ENCODE data around the gene SMPD1.

- no peak for TF ChIP-seq CTCF (IDR thresholded peaks at IDR 0.05)
- TF ChIP-seq POLR2AphosphoS5 (IDR thresholded peaks at IDR 0.05): no peak
- TF ChIP-seq POLR2A (IDR thresholded peaks at IDR 0.05): no peak
Observed at GRCh38 chr11:6351782-6352382, 38.4 kb upstream of the SMPD1 start.

Data from gastroesophageal sphincter (tissue), 3 donors.